GM21529 (cell line): ENCODE results near the gene CPNE1.
"Not testable (repeated sequence)": the region's sequence is repeated elsewhere in the genome, so short reads cannot be mapped to it uniquely, and the experiment has no call there.

Experiments
- ATAC-seq: cut with Tn5 transposase; IDR thresholded peaks from one replicate; pipeline ENCODE4 v1.9.1; 2021; ENCODE audit not compliant: unreplicated experiment

CPNE1 gene

GRCh38 chr20:35664466-35665206 lies at the start of gene CPNE1, which contains the start of gene RBM12:
Gene CPNE1 (minus strand): TSS chr20:35664900. CDS start chr20:35632923, 31,977 bp downstream.
Gene RBM12 (minus strand): TSS chr20:35664900. CDS start chr20:35655322, 9,578 bp downstream.
- peak; percentile 69 for ATAC-seq

GRCh38 chr20:35714127-35714526 lies 49.4 kb upstream of the CPNE1 start:
- ATAC-seq = no peak

DNA sequence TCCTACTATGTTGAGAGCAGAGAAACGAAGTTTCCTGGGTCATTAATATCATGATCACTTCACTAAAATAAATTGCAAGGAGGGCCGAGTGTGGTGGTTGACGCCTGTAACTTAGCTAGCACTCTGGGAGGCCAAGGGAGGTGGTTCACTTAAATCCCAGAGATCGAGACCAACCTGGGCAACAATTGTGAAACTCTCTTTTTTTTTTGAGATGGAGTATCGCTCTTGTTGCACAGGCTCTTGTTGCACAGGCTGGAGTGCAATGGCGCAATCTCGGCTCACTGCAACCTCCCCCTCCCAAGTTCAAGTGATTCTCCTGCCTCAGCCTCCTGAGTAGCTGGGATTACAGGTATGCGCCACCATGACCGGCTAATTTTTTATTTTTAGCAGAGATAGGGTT lies 48.4 kb upstream of the CPNE1 start:
- ATAC-seq = not testable (repeated sequence)

- no peak for ATAC-seq
Measured at GRCh38 chr20:35711588-35712209, 47.0 kb upstream of the CPNE1 start.

DNA sequence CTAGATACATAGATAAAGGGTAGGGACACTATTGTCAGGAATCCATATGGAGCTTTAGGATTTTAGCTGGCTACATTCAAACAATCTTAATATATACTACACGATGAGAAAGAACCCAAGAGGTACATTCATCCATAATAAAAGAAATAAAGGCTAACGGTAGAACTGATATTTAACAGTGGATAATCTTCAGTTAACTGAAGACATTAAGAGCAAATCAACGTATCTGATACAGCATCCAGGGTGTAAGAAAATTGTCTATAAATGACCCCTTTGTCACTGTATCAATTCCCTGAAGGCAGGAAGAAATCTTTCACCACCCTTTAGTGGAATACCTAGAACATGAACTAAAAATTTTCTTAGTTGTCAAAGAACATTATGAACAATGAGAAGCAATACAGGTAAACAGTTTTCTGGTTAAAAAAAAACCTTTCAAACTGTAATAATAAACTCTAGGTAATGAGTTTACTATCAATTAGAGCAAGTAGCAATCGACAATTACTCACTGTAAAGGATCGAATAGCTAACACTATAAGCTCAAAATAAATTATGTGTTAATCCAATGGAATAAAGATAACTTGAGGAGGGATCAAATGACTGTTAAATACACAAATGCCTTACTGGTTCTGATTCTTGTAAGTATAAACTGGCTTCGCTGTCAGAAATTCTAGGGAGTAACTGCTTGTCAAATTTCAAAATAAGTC lies 46.3 kb upstream of the CPNE1 start:
- no peak for ATAC-seq

GRCh38 chr20:35710039-35710438 lies 45.3 kb upstream of the CPNE1 start:
- ATAC-seq = no peak

DNA sequence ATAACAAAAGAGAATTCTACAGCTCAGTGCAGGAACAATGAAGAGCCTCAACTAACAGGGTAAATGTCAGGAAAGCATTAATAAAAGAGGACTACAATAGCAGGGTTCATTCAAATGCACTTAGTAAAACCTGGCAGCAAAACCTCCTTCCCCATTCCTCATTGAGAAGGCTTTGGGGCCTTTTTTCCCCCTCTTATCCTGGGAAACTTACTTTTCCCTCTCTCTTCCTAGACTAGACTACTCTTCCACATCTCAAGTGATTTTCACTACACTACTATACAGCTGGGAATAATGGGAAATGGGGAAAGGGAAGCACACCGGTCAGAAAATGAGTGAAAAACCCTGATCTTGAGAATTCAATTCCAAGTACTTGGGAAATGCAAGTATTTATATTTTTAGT lies 44.6 kb upstream of the CPNE1 start:
- no peak for ATAC-seq

- no peak for ATAC-seq
Measured at GRCh38 chr20:35708502-35708901, 43.8 kb upstream of the CPNE1 start.

- not testable (repeated sequence) for ATAC-seq
Measured at GRCh38 chr20:35706591-35707529, 42.2 kb upstream of the CPNE1 start.

DNA sequence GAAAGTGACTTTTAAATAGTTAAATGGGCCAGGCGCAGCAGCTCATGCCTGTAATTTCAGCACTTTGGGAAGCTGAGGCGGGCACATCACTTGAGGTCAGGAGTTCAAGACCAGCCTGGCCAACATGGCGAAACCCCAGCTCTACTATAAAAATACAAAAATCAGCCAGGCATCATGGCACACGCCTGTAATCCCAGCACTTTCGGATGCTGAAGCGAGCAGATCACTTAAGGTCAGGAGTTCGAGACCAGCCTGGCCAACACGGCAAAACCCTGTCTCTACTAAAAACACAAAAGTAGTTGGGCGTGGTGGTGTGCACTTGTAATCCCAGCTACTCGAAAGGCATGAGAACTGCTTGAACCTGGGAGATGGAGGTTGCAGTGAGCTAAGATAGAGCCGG lies 41.2 kb upstream of the CPNE1 start:
- ATAC-seq = not testable (repeated sequence)

DNA sequence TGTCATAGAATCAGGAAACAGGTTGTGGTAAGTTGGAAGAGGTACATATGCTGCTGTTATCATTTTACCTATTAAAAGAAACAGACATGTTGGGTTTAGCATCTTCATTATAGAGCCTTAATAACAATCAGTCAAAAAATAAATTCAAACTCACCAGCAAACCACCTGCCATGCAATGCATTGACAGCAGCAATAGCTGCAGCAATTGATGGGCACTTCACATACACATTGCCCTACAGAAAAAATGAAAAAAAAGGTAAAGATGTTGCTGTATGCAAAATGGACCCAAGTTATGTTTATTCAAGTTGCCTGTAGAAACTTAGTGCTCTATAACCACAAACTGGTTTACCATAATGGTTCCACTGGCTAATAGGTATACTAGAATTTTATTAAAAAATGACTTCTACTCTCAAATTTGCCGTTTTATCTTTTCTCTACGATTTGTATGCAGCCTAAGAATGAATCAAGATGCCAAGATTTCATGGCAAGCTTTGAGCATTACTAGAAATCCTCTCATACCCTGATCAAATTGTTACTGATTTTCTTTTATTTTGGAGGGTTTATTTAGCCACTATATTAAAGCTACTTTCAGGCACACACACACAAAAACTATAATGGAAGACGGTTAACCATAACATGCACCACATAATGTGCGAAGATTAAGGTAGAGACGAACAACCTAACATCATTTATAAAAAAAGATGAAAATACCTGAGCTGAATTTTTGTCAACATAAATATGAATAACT lies 40.0 kb upstream of the CPNE1 start:
- no peak for ATAC-seq

- no peak for ATAC-seq
Measured at GRCh38 chr20:35702824-35703695, 38.4 kb upstream of the CPNE1 start.

DNA sequence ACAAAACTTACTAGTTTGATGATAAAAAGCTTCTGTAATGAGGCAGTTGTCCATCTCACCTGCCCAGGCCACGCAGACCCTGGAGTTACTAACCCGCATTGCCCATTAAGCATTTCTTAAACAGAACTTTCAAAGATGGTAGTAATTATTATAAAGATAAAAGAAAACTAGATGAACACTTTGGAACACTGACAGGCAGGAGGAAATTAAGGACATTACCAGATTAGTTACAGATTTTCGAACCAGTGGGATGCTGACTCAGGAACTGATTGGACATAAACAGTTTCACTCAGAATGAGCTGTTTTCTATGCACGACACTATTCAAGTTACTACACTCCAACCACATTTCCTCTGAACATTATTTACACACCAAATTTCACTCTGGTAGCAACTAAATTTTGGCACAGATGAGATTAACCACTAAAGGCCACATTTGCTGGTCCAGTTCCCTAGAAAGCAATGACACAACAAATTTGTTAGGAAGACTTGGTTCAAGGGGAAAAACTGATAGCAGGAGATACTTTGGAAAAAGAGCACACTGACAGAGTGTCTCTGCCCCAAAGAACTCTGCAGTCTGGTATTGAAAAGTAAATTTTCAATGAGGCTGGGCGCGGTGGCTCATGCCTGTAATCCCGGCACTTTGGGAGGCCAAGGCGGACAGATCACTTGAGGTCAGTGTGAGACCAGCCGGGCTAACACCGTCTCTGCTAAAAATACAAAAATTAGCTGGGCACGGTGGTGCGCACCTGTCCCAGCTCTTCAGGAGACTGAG lies 37.5 kb upstream of the CPNE1 start:
- ATAC-seq = no peak

DNA sequence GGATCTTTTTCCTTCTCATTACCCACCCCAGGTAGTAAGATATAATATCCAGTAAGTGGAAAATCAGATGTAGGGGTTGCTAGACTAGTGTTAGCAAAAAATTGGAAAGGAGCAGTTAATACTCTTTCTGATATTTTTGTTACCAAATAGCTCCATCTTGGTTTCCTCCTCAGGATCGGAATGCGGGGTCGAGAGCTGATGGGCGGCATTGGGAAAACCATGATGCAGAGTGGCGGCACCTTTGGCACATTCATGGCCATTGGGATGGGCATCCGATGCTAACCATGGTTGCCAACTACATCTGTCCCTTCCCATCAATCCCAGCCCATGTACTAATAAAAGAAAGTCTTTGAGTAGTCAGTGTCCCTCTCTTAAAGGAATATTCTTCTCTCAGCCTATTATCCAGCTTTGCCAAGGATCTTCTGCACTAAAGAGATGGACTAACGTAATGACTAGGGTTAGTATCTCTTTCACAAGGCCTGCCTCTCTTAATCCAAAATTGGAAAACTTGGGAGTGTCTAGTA lies 36.0 kb upstream of the CPNE1 start:
- no peak for ATAC-seq

DNA sequence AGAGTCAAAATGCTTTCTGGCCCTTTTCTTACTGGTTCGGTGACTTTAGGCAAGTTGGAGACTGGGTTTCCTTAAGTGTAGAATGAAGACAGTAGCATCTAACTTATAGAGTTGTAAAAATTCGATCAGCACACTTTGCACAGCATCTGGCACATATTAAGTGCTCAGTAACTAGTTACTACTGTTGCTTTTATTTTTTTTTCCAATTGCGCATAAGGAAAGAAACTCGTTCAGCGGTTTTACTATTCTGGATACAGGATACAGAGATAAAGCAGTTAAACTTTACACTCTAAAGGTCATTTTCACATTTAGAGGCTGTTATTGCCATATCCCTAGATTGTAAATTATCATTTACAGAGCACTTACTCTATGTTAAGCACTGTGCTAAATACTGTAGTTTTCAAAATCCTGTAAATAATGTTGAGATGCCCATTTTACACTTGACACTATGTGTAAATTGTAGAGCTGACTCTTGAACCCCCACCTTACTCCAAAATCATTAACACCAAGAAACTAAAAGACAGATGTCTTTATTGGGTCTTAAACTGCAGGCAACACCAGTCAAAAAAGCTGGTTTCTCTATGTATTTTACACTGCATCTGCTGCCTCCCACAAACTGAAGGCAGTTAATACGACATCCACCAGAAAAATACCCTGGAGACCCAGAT lies 35.4 kb upstream of the CPNE1 start:
- ATAC-seq = no peak

DNA sequence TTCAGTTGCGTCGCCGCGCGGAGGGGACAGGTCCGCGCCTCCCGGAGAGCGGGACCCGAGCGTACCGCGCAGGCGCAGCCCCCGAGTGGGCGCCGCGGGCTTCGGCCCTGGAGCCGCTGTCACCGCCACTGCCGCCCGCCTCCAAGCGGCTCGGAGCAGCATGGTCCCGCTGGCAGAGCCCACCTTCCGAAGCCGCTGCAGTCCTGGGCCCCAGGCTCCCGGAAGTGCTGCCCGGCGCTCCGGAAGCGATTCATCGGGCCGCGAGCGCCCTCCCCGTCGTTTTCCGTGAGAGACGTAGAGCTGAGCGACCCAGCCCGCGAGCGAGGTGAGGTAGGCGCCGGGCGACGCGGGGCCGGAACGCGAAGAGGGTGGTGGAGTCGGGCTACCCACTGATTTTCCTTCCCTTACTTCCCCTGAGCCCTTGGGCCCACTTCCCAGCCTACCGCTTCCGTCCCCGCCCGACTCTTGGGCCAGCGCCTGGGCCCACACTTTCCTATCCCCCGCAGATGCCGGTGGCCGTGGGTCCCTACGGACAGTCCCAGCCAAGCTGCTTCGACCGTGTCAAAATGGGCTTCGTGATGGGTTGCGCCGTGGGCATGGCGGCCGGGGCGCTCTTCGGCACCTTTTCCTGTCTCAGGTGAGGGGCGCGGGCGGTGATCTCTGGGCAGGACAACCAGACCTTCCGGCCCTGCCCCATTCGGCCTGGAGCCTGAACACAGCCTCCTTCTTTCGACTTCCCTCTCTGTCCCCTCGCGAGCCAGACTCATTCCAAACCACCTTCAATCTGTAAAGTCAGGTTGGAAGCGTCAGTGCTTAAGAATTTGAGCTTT lies 34.6 kb upstream of the CPNE1 start, which contains the start of the genes NFS1 and ROMO1:
Gene NFS1, minus strand, starts transcription at position 226 of the 830 bp plus-strand sequence. Its CDS starts 64 bp downstream, at position 162.
Gene ROMO1, plus strand, starts transcription at position 279 of the 830 bp plus-strand sequence. Its CDS starts 228 bp downstream, at position 507.
- peak; percentile 81 for ATAC-seq
